GM10847 (cell line): ENCODE measurements around the gene TGFB1.

Source experiments
- POLR2A ChIP-seq: IDR thresholded peaks from 2 replicates; pipeline ENCODE4 v1.6.1; 2011; ENCODE audit not compliant: insufficient read length; ENCODE audit errors: extremely low read depth

Gene TGFB1

DNA sequence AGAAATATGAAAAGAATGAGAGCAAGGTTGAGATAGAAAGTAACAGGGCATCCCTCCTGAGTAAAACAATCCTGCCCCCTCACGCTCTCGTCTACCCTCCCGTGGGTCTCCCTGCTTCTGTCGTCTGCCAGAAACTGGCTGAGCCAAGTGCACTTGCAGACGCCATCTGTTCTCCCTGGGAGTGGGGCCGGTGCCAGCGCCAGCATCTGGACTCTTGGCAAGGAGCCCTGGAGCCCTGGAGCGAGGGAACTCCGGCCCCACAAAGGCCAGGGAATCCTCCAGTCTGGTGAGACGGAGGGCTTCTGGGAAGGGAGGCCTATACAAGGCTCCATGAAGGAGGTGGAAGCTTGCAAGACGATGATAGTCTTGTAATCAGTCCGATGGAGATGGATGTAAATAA, 20.3 kb upstream of the TGFB1 start:
- no peak for TF ChIP-seq POLR2A

DNA sequence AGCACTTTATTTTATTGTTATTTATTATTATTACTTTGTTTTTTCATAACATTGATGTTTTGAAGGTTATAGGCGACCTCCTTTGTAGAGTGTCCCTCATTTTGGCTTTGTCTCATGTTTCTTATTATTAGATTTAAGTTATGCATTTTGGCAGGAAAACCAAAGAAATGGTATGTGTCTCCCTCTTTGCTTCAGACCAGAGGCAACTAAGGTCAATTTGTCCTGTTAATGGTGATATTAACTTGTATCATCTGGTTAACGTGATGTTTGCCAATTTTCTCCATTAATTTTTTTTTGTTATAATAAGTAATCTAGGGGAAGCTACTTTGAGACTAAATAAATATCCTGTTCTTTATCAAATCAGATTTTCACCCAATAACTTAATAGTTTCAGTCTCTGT, 18.8 kb upstream of the TGFB1 start:
- TF ChIP-seq POLR2A = no peak

DNA sequence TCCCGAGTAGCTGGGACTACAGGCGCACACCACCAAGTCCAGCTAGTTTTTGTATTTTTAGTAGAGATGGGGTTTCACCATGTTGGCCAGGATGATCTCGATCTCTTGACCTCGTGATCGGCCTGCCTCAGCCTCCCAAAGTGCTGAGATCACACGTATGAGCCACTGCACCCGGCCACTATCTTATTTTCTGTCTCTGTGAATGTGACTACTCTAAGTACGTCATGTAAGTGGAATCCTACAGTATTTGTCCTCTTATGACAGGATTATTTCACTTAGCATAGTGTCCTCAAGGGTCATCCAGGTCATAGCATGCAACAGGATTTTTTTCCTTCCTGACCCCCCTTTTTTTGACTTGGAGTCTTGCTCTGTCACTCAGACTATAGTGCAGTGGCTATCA, 17.8 kb upstream of the TGFB1 start:
- TF ChIP-seq POLR2A = no peak

DNA sequence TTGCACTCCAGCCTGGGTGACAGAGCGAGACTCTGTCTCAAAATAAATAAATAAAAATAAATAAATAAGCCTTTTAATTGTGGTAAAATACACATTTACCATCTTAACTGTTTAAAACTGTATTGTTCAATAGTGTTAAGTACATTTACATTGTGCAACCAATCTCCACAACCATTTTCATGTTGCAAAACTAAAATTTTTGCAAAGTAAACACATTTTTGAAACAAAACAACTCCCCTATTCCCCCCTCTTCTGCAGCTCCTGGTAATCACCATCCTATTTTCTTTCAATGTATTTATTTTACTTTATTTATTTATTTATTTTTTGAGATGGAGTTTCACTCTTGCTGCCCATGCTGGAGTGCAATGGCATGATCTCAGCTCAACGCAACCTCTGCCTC, 16.0 kb upstream of the TGFB1 start:
- no peak for TF ChIP-seq POLR2A

DNA sequence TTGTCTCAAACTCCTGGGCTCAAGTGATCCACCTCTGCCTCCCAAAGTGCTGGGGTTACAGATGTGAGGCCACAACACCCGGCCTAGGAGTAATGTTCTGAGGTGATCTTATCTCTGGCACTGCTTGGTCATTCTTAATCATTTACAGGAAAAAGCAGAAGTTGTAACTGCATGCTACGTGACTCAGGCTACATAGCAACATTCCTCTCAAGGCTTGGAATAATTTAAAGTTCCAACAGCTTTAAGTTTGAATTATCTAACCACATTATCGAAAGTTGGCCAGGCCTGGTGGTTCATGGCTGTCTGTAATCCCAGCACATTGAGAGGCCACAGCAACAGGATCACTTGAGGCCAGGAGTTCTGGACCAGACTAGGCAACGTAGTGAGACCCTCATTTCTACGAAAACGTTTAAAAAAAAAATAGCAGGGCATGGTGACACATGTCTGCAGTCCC, 14.2 kb upstream of the TGFB1 start:
- TF ChIP-seq POLR2A = no peak

DNA sequence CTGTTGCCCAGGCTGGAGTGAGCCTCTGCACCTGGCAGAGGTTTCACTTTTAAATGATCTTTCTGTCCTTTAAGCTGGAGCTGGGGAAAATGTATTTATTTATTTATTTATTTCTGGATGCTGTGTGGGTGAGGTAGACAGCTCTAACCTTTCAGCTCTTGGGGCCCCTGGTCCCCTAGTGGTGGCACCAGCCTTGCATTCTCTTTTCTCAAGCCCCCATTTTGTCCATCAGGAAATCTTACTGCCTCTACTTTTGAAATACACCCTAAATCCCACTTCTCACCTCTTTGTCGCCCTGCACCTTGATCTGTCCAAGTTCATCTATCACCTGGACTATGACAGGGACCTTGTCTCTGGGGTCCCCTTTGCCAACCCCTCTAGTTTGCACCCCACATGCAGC, 12.4 kb upstream of the TGFB1 start:
- TF ChIP-seq POLR2A = no peak

DNA sequence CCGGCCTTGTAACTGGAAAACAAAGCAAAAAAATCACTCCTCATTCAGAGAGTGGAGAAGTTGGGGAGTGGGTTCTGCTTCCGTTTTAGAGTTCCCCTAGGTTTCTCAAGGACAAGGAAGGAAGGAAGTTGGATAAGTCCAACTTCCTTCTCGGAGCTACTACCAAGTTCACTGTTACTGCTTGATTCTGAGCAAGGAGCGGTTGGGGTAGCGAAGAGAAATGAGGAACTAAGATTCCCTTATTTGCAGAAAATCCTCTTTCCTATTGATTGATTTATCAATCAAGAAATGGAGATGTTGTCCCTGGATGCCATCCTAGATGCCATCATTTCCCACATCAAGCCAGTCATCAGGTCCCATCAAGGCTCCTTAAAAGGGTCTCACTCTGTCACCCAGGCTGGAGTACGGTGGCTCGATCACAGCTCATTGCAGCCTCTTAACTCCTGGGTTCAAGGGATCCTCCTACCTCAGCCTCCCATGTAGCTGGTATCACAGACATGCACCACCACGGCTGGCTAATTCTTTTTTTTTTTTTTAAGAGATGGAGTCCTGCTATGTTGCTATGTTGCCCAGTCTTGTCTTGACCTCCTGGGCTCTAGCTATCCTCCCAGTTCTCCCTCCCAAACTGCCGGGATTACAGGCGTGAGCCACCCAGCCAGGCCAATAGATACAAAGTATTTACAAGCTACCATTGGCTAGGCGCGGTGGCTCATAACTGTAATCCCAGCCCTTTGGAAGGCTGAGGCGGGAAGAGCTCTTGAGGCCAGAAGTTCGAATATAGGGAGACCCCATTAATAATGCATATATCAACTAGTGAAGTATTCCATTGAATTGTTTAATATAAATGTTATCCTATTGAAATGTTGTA, 11.0 kb upstream of the TGFB1 start:
- TF ChIP-seq POLR2A = no peak

DNA sequence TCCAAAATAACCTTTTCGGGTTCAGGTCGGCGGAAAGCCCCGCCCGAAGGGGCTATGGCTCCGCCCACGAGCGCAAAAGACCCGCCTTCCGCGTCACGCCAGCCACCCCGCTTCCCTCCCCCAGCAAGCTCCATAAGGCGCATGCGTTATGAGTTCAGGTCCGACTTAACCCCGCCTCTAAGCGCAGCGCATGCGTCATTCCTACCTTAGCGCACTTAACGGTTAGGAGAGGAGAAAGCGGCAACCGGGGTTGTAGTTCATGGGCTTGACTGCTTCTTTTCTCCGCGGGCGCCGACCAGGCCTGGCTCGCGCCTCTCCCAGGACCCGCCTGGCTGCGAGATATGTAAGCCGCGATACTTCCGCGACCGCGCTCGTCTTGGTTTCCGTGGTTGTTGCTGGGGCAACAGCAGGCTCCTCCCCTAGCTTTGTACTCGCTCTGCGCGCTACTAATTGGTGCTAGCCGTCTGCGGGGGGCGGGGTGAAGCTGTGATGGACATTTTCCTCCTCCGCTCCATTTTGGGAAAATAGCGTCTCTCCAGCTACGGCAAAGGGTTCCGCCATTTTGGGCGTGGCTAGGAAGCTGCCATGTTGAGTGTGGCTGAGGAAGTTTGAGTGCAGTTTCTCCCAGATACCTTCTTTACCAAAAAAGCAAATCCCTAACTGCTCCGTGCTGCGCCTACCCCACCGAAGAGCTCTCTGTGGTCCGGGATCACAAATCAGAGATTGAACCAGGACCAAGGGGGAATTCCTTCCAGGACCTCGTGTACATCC, 10.2 kb upstream of the TGFB1 start, which contains the start of gene B9D2:
Gene B9D2 (minus strand): TSS at position 397 of the 771 bp plus-strand sequence. CDS start 630 bp downstream, outside the sequence.
- peak; percentile 75 for TF ChIP-seq POLR2A

DNA sequence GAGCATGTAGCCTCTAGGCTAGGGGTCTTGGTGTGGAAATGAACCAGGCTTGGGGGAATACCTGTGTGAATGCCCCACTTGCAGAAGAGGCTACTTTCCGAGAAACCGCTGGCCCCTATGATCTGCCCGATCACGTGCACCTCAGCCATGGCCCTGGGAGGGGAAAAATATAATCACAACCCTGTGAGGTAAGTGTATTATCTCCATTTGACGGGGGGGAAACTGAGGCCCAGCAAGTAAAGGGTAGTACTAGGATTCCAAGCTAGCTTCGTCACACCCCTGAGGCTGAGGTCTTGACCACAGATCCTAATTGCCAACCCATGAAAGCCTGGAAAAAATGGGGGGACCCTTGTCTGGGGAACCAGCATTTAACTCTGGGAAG, 9.6 kb upstream of the TGFB1 start:
- no peak for TF ChIP-seq POLR2A

DNA sequence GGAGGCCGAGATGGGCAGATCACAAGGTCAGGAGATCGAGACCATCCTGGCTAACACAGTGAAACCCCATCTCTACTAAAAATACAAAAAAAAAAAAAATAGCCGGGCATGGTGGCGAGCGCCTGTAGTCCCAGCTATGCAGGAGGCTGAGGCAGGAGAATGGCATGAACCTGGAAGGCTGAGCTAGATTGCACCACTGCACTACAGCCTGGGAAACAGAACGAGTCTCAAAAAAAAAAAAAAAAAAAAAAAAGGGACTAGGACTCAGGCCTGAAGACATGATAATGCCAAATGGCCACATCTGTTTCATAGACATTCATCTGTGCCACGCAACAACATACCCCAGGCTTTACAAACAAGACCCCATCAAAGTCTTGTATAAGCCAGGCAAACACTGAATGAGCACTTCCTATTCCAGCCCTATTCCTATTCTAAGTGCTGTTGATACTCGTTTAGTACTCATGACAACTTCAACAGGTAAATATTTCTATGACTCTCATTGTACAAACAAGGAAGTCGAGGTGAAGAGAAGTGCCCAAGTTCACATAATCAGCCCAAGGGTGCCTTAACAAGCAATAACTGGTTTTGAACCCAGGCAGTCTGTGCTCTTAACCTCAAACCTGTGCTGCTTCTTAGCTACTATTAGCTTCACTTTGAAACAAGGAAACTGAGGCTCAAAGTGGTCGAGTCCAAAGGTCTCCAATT, 8.6 kb upstream of the TGFB1 start:
- no peak for TF ChIP-seq POLR2A

DNA sequence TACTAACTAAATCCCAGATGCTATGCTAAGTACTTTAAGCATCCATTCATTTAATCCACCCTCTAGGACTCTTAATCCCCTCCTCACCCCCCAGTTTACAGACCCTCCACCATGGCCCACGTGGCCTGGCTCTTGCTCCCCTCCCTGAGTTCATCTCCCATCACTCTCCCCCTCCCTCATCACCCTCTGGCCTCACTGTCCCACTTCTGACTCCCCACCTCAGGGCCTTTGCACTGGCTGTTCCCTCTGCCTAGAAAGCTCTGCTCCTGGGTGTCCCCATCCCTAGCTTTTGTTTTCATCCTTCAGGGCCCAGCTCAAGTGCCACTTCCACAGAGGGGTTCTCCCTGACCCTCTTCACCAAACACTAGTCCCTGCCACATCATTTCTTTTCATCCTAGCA, 6.0 kb upstream of the TGFB1 start:
- TF ChIP-seq POLR2A = no peak

DNA sequence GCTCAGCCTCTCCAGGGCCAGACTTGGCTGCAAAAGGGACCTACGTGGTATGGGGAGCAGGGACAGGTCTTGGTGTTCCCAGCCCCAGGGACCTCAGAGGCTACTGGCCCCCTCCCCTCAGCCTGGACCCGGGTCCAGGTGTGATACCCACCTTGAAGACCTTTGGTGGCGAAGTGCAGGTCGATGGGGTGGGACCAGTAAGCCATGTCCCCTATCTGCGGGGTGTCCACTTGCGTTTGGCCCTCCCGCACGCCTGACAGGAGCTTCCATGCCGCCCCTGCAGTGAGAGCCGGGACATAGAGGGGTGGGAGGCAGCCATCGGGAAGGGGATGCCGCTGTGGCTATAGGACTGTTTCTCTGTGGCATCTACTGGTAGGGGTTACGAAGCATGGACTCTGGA, 4.0 kb upstream of the TGFB1 start:
- no peak for TF ChIP-seq POLR2A

DNA sequence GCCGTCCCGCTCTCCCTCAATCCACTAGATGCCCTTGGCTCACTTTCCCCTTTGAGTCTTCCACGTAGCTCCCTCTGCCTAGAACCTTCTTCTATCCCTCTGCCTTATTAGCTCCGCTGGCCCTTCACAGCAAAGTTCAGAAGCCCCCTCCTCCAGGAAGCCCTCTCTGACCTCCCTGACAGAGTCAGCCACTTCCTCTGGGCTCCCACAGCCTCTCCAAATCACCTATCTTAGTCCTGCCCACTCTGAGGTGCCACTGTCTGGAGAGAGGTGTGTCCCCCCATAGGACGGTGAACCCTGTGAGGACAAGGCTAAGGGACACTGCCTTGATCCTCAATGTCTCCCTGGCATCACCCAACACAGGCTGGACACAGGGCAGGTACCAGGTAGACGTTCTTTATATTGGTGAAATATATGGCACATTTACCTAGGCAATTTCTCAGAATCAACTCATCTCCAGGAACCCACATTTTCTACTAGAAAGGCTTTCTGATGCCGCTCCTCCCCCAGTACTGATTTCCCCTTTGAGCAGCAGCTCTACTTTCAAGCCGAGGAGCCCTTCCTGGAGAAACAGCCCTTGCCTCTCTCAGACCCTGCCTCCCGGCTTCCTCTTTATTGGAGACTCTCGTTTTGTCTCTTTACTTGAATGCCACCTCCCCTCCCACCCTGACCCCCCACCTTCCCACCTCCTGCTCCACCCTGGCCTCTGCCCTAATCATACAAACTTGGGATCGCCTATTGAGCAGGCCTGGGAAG, 3.4 kb upstream of the TGFB1 start:
- TF ChIP-seq POLR2A = no peak

DNA sequence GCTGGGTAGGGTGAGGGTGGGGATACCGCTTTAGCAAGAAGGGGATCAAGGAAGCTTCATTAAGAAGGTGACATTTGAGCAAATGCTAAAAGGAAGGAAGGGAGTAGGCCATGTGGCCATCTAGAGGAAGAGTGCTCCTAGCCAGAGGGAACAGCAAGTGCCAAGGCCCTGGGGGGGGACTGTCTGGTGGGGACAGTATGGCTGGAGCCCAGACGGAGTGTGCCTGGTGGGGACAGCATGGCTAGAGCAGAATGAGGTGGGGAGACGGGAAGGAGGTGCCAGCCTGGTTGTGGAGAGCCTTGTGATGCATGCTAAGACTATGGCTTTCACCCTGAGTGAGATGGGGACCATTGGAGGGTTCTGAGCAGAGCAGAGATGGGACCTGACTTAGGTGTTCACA, 2.1 kb upstream of the TGFB1 start:
- TF ChIP-seq POLR2A = no peak

DNA sequence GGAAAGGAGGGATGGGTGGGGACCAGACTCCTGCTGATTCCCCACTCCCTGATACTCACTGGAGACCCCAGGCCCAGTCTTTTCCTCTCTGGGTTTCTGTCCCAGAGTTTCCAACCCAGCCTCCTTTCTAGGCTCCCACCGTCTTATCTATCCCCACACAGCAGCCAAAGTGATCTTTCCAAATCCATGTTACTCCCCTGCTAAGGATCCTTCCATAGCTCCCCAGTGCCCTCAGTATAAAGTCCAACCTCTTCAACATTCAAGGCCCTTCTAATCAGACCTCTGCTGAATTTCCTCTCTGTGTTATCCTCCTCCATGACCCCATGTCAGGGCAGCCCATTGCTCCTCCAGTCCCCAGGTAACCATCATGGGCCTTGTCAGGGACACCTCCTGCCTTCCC, 1.3 kb upstream of the TGFB1 start:
- TF ChIP-seq POLR2A = no peak
